ENCODE results near the gene ADAMTS17.

Gene ADAMTS17

DNA sequence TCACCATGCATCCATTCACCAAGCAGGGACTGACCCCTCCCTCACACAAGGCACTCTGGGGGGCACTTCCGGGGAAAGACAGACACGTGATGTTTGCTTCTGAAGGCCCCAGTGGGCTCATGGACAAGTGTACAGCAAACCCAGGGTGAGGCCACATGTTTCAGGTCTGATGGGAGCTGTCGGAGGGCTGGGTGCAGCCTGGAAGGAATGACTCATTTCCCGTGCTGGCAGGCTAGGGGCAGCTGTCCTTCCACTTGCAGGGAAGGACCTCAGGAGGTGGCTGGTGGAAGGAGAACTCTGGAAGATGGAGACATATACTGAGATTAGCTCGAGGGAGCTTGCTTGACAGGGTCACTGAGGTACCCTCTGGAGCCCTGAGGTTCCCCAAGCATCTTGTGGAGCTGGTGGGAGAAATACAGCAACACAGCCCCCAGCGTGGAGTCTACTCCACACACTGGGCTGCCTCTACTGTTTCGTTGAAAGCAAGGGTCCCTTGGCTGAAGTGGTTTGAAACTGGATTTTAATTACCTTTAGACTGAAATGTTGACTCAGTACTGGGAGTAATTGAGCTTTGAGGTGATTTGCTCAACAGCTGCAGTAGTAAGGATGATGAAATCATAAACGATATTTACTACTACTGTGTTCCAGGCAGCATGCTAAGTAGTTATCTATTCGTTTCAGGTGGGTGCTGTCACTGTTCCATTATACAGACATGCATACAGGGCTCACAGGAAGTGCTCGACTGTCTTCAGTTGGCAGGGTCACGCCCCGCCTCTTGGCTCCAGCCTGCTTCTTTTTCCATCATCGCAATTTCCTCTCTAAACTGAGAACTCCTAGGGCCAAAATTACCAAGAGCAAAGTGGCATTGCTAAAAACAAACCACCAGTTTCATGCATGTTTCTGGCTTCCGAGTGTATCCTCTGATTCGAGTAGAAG, 230.4 kb downstream of the ADAMTS17 start:
- peak; percentile 38 to 42 for DNase-seq (ENCODE audit: low read depth in 2 of 2)

DNA sequence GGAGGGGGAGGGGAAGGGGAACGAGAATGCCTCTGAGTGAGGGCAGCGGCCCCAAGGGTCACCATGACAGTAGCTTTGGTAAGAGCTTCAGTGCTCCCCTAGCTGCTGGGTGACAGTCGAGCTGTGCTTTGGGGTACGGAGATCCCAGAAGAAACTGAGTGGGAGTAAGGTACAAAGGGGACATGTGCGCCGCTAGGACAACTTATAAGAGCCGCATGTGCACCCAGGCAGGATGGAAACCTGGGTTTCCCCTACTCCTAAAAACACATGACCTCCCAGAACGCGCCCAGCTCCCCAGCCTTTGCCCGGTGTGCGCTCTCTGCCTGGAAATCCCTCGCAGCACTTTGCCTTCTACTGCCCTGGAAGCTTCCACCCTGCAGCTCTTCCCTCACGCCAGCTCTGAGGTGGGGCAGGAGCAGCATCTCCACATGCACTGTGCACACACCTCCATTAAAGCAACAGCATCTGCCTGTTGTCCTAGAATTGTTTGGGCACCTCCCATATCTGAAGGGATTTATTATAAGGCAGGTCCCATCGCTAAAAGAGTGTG, 232.2 kb downstream of the ADAMTS17 start:
- DNase-seq (ENCODE audit: low read depth in 2 of 2) = no peak

DNA sequence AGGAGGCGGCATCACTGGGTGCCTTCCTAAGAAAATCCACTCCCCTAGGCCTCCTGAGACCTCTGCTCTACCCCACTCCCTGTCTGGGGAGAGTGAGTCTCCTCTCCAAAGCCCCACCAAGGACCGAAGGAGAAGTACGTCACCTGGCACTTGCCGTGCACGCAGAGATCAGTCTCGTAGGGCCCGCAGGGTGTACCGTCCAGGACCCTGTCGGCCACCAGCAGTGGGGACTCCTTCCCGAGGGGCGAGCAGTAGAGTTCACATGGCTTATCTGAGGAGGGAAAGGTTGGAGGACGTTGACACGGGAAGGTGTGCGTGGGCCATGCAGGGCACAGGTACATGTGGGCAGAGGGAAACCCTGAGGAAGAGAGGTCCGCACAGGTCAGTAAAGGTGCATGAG, 232.9 kb downstream of the ADAMTS17 start:
- no peak for DNase-seq (ENCODE audit: low read depth in 2 of 2)

DNA sequence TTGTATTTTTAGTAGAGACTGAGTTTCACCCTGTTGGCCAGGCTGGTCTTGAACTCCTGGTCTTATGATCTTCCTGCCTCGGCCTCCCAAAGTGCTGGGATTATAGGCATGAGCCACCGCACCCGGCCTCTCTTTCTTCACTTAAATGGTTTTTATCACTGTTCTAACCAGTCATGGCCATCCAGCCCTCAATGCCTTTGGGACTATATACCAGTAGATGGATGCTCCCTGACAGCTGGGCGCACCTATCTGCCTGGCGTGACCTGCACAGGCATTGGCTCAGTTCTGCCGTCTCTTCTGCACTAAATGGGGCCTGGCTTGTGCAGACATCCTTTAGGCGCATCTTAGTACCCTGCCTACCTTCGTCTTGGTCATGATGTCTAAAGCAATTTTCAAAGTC, 233.4 kb downstream of the ADAMTS17 start:
- no peak for DNase-seq (ENCODE audit: low read depth in 2 of 2)

- no peak for DNase-seq (ENCODE audit: low read depth in 2 of 2)
Measured at GRCh38 chr15:100107606-100108225, 234.1 kb downstream of the ADAMTS17 start.

DNA sequence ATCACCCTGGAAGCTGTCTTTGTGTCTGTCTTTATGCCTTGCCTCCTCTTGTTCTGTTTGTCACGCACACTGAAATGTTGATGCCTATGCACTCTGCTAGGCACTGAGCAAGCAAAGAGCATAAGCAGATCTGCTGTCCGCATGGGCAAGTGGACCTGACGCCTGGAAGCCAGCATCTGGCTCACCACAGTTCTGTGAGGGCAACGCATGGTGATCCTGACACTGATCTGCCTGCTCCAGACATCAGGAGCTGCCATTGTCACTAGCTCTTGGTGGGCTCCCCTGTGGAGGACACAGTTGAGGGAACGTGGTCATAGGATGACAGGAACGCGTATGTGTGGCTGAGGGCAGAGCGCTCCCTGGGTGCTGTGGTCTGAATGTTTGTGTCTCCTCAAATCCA, 234.6 kb downstream of the ADAMTS17 start:
- DNase-seq (ENCODE audit: low read depth in 2 of 2) = no peak

GRCh38 chr15:100106732-100107131, 235.0 kb downstream of the ADAMTS17 start:
- no peak for DNase-seq (ENCODE audit: low read depth in 2 of 2)

DNA sequence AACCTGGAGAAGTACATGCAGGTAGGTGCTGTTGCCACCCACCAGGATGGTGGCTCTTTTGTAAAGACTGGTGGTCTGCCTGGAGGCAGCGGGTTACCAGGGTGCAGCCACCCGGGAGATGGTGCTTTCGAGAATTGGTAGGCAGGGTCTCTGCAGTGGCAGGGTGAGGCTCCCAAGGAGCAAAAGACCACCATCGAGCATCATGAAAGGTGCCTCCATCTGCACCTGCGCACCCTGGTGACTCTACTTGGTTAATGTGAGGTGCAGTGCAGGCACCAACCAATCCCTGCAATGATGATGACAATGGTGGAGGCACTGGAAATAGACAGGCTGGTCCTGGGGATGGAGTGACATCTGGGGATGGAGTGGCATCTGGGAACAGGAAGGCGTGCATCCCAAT, 236.7 kb downstream of the ADAMTS17 start:
- DNase-seq (ENCODE audit: low read depth in 2 of 2) = no peak

DNA sequence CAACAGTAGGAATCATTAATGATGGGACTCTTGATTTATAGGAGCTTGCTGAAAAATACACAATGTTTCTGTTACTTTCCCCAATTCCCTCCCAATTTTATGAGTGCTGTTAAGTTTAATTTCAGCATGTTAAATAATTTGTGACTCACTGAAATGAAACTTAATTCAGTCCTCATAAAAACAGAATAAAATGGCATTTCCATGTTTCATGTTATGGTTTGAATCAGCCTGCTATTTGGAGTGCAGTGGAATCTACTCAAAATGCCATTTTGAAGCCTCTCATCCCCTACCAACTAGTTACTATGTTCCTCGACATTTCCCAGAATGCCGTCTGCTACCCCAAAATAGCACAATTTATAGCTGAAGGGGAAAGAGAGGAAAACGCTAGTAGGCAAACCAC, 237.5 kb downstream of the ADAMTS17 start:
- DNase-seq (ENCODE audit: low read depth in 2 of 2) = no peak

DNA sequence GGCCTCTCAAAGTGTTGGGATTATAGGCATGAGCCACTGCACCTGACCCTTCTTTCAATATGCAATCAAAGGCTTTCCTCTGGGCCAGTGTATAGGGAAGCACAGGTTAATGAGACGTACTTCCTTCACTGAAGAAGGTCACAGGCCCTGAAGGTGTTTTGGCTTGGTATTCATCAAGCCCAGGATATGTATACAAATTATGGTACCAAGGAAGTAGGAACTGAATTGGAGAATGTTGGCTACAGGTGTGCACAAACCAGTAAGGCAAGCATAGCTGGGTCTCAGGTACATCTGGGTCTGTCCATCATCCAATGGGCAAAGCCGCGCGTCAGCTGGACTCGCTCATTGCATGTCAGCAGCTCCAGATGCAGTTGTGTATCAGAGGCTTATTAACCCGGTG, 237.9 kb downstream of the ADAMTS17 start:
- DNase-seq (ENCODE audit: low read depth in 2 of 2) = no peak

GRCh38 chr15:100101426-100102089, 240.2 kb downstream of the ADAMTS17 start:
- no peak for DNase-seq (ENCODE audit: low read depth in 2 of 2)

DNA sequence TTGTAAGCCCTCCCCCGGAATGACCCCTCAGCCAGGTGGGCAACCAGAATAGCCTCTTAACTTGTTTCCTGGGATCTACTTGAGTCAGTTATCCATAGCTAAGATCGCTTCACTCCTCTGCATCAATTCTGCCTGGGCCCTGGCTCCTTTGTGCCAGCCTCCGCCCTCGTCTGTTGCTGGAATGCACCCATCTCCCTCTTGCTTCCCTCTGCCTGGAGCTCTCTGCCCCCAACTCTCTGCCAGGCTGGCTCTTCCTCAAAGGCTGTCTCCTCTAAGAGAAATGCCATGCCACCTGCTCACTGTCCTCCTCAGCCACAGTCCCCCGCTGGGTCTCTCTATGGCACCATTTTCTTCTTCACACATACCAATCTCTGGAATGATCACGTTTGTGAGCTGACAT, 240.8 kb downstream of the ADAMTS17 start:
- no peak for DNase-seq (ENCODE audit: low read depth in 2 of 2)

- DNase-seq (ENCODE audit: low read depth in 2 of 2) = no peak
Measured at GRCh38 chr15:100099976-100100375, 241.8 kb downstream of the ADAMTS17 start.

DNA sequence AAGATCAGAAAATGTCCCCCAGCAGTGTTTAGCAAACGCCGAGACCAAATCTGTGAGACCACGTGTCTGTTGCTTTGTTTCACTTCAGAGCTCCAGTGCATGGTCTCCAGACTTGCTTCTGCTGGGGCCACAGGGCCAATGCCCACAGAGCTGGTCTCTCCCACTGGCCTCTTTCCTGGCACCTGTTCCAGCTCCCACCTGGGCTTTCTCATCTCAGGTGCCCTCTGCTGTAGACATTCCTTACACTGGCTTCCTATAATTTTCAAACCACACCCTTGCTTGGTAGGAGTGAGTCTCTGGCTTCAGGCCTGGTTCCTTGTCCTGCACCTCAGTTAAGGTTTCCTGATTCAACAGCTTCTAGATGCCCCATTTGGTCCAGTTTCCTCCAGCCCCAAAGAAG, 243.1 kb downstream of the ADAMTS17 start:
- DNase-seq (ENCODE audit: low read depth in 2 of 2) = no peak

DNA sequence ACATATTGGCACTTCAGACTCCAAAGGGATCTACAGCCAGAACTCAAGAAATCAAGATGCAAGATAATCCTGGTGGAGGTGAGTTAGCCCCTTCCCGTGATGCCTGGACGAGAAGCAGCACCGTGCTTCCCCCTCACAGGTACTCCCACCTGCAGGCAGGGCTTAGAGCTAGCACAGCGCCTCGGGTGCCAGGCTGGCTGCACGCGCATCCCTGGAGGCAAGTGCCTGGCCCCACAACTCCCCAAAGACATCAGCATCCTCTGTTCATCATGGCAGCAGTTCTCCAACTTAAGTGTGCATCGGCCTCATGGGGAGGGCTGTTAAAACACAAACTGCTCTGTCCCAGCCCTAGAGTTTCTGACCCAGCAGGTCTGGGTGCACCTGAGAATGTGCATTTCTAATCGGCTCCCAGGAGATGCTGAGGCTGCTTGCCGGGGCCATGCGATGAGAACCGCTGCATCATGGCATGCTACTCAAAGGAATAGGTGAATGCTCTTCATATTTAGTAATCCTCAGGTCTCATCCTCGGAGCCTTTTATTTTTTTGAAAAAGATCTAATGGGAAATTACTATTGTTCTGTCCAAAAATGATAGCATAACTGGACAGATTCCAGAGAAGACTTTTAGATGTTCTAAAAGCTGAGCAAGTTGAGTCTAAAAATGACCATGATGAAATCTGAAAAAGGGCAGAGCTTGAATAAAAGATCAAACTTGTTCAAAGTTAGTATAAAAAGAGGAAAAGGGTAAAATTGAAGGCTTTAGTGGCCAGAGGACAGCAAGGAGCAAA, 244.2 kb downstream of the ADAMTS17 start:
- no peak for DNase-seq (ENCODE audit: low read depth in 2 of 2)

DNA sequence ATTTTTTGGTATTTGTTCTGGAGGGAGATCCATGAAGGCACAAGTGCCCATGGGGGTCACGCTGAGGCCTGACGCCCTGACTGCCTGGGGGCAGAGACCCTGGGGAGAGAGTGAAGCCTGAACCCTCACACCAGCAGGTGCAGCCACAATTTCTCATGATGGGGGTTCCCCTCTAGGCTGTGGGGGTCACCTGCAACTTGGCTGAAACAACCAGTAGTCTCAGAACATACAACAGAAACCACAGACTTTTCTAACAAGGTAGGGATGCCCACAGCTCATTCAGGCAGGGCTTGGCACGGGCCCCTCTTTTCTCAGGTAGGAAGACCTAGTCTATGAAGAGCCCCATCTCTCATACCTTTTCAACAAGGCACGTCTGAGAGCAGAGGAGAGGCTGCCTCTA, 245.1 kb downstream of the ADAMTS17 start:
- no peak for DNase-seq (ENCODE audit: low read depth in 2 of 2)

DNA sequence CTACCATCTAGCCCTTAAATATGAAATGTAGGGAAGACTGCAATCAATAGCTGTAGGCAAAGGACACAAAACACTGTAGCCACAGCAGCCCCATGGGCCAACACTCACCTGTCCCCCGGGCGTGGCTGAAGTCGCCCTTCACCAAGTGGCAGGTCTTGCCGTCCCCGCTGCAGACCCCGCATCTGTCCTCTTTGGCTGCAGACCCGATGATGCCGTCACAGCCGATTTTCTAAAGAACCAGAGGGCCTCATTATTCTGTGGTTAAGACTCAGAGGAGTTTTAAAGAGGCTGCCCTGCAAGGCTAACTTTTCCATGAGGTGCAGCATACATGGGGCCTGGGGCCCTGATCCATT, 245.6 kb downstream of the ADAMTS17 start:
- no peak for DNase-seq (ENCODE audit: low read depth in 2 of 2)

- no peak for DNase-seq (ENCODE audit: low read depth in 2 of 2)
Measured at GRCh38 chr15:100095541-100096247, 246.1 kb downstream of the ADAMTS17 start.

DNA sequence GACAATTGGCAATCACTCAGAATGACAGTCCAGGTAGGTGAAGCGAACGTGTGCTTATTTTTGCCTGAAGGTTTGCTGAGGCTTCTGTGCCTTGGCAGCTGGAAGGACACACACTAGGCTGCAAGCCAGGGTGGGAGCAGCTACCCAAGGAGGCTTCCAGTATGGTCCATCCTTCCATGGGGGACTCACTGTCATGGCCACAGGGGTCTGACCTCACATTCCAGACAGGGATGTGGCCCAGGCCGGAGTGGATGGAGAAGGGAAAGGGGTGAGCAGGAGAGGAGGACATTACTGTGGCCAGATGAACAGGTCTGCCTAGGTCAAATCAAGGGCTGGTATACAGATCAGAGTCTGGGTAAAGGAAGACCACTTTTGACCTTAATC, 247.7 kb downstream of the ADAMTS17 start:
- DNase-seq (ENCODE audit: low read depth in 2 of 2) = no peak

DNA sequence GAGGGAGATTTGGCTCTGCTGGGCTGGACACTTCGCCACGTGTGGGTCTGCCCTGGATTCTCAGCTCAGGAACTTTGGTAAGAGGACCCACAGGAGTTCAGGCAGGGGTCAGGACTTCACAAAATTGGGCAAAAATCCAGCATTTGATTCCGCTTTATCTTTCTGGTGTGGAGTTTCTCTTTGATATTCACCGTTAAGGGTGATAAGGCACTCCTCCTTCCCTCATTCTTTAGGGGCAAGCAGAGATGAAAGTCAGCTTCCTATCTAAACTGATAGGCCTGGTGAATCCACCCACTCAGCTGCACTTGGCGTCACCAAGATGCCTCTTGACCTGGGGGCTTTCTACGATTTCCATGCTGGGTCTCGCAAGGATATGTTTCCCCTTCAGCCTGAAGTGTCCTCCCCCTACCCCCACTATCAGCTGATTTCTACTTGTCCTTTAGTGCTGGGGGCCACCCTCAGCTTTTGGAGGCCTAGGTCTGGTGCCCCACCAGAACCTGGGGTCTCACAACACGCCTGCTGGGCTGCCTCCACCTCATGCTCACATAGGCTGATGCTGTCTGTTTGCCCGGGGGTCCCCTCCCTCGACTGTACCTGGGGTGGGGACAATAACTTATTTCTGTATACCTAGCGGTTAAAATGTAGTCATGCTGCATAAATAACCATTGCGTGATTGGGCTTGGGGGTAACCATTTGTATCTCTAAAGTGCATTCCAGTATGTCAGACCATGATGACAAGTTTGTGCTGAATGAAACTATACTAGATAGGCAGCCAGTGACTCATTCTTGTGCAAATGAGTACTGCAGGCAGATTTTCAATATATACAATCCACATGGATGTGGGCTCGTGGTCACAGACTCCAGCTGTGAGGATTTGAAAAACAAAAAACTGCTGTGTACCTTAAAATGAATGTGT, 248.3 kb downstream of the ADAMTS17 start:
- DNase-seq (ENCODE audit: low read depth in 2 of 2) = no peak
